Fibroblast of lung (primary cell): ENCODE data around the gene PHF3. TPM values are rescaled to one million over a fixed set of nuclear protein-coding genes. Genes with fewer than 3 reads are reported as not detected.

Source experiments
- DNase-seq, 2 donors: peaks; one replicate each; pipeline versions ENCODE4 v3.0.0 to v3.0.0-alpha.2; 2010; ENCODE audit warnings: low read depth in 2 of 2
- H2AFZ ChIP-seq: 2 replicates; pipeline ENCODE4 v1.5.1; 2012; ENCODE audit warnings: low read length, control low read depth, inconsistent platforms
- H3K27ac ChIP-seq: 2 replicates; pipeline ENCODE4 v1.5.1; 2011; ENCODE audit warnings: low read length, control low read depth; ENCODE audit not compliant: insufficient read depth
- H3K27me3 ChIP-seq: 2 replicates; pipeline ENCODE4 v1.5.1; 2011; ENCODE audit warnings: mild to moderate bottlenecking, low read length; ENCODE audit not compliant: control insufficient read depth, insufficient read depth
- H3K36me3 ChIP-seq: 2 replicates; pipeline ENCODE4 v1.5.1; 2011; ENCODE audit warnings: low read length; ENCODE audit not compliant: control insufficient read depth, insufficient read depth
- H3K4me1 ChIP-seq: 2 replicates; pipeline ENCODE4 v1.5.1; 2011; ENCODE audit warnings: low read length; ENCODE audit not compliant: control insufficient read depth, insufficient read depth; ENCODE audit errors: extremely low read depth
- H3K4me2 ChIP-seq: 2 replicates; pipeline ENCODE4 v1.5.1; 2011; ENCODE audit warnings: low read length, control low read depth; ENCODE audit not compliant: insufficient read depth; ENCODE audit errors: extremely low read depth
- H3K4me3 ChIP-seq, 4 experiments: fragments of 200-600 bp in 1 of 4; sonication (generic) in 1 of 4; replicated peaks in 1 of 4; 2 replicates each; pipeline ENCODE4 v1.5.1; 2011 to 2016; ENCODE audit warnings: low read length in 4 of 4, low read depth in 3 of 4, mild to moderate bottlenecking in 3 of 4, control low read depth in 2 of 4, inconsistent platforms in 1 of 4, mixed read lengths in 1 of 4; ENCODE audit not compliant: insufficient read depth in 1 of 4; ENCODE audit errors: control extremely low read depth in 1 of 4
- H3K79me2 ChIP-seq: 2 replicates; pipeline ENCODE4 v1.5.1; 2012; ENCODE audit warnings: mild to moderate bottlenecking, low read length, inconsistent platforms; ENCODE audit not compliant: control insufficient read depth, insufficient read depth
- H3K9ac ChIP-seq: 2 replicates; pipeline ENCODE4 v1.5.1; 2011; ENCODE audit warnings: mild to moderate bottlenecking, low read length, control low read depth; ENCODE audit not compliant: insufficient read depth
- H3K9me3 ChIP-seq: 2 replicates; pipeline ENCODE4 v1.5.1; 2012; ENCODE audit warnings: low read depth, low read length; ENCODE audit not compliant: control insufficient read depth, insufficient read depth
- H4K20me1 ChIP-seq: 2 replicates; pipeline ENCODE4 v1.5.1; 2011; ENCODE audit warnings: low read length; ENCODE audit not compliant: control insufficient read depth, insufficient read depth; ENCODE audit errors: extremely low read depth
- EZH2 ChIP-seq: IDR thresholded peaks from 2 replicates; pipeline ENCODE4 v1.5.1; 2012; ENCODE audit warnings: low read length, control low read depth, mild to moderate bottlenecking; ENCODE audit errors: missing control alignments
- polyA plus RNA-seq, 2 donors: library from polyadenylated mRNA; depleted of rRNA in 1 of 2; stranded (reverse) in 1 of 2; unstranded in 1 of 2; fragments of >200 nt; gene quantifications; 2 replicates each; pipeline ENCODE4 v1.2.1, GENCODE V29; 2011 to 2012; ENCODE audit warnings: missing spikeins in 1 of 2
- total RNA-seq: library from RNA; depleted of rRNA; stranded (reverse); fragments of >200 nt; gene quantifications from 2 replicates; pipeline ENCODE4 v1.2.1, GENCODE V29; 2014
- TF ChIP-seq, protein P1 (sequence below), 2 donors: IDR thresholded peaks in 1 of 2; conservative IDR thresholded peaks in 1 of 2; 1 replicate in 1 of 2; 2 replicates in 1 of 2; pipeline ENCODE4 v1.5.1; 2011 to 2012; ENCODE audit warnings: low read length in 2 of 2, control low read depth in 1 of 2, inconsistent platforms in 1 of 2, low read depth in 1 of 2, mild to moderate bottlenecking in 1 of 2

The PHF3 gene
- total and polyA plus RNA-seq, 2 donors (not counting 1 experiment from before 2014, with no cell fraction given): 22.2 to 71.5 TPM

DNA sequence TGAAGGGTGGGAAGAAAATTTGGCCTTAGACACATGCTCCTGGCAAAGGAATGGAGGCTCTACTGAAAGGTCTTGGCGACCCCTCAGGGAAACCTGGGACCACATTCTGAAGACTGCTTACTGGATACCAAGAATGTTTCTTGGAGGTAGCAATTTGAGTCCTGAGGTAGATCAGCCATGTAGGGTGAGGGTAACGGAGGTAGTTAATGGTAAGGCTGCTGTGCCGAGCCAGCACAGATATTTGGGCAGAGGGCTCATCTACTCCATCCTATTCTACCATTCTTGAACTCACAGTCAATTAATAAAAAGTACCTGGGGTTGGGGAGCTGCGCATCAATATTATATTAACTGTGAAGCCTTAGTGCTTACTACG is 401 bp upstream of the PHF3 start:
- Histone ChIP-seq H3K4me2 (peak overlapping the region; percentile 87), H3K4me3 (peak overlapping the region; percentile 56 to 85 (median 68)), H3K27ac (no peak overlapping the region), H4K20me1 (peaks cover 5% of the 10 kb centered on the region), H3K9ac (peak overlapping the region; percentile 94), H3K4me1 (peaks cover 8% of the 10 kb centered on the region), H3K27me3 (peaks cover 6% of the 10 kb centered on the region), H3K79me2 (peaks cover 37% of the 10 kb centered on the region), H2AFZ (peak overlapping the region; percentile 84), H3K9me3 (no peaks in the 10 kb centered on the region), H3K36me3 (no peaks in the 10 kb centered on the region)
- TF ChIP-seq EZH2: no peak
- TF ChIP-seq, protein P1, sequence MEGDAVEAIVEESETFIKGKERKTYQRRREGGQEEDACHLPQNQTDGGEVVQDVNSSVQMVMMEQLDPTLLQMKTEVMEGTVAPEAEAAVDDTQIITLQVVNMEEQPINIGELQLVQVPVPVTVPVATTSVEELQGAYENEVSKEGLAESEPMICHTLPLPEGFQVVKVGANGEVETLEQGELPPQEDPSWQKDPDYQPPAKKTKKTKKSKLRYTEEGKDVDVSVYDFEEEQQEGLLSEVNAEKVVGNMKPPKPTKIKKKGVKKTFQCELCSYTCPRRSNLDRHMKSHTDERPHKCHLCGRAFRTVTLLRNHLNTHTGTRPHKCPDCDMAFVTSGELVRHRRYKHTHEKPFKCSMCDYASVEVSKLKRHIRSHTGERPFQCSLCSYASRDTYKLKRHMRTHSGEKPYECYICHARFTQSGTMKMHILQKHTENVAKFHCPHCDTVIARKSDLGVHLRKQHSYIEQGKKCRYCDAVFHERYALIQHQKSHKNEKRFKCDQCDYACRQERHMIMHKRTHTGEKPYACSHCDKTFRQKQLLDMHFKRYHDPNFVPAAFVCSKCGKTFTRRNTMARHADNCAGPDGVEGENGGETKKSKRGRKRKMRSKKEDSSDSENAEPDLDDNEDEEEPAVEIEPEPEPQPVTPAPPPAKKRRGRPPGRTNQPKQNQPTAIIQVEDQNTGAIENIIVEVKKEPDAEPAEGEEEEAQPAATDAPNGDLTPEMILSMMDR (conservative IDR thresholded peaks at IDR 0.05 in 1 of 2, IDR thresholded peaks at IDR 0.05 in 1 of 2; ENCODE audit: low read depth in 1 of 2, low read length in 2 of 2): no peak
- no peak for DNase-seq

DNA sequence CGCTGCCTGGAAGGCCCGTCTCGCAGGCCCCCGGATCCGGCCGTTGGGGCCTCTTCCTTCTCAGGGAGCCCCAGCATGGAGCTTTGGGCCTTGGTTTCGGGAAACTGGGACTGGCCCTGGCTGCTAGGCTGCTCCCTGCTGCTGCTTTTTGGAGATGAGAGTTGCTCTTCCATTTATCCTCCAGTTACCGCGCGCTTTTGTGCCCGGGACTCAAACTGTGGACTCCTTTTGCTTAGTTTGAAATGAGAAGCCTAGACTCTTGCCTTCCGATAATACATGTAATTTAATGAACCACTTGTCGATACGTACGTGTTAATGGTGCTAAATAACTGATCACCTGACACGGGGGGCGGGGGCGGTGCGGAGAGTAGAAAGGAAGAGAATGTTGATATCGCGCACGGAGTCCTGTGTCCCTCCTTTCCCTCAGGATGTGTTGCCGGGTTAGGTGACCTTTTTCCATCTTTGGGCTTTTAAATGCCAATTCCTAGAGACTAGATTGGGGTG is 968 bp downstream of the PHF3 start:
- Histone ChIP-seq H3K9me3 (no peaks in the 10 kb centered on the region), H3K4me3 (peak overlapping the region; percentile 56 to 85 (median 74)), H3K79me2 (peaks cover 50% of the 10 kb centered on the region), H3K36me3 (no peaks in the 10 kb centered on the region), H4K20me1 (peaks cover 5% of the 10 kb centered on the region), H3K4me2 (peak overlapping the region; percentile 64), H3K27me3 (peaks cover 4% of the 10 kb centered on the region), H3K9ac (peak overlapping the region; percentile 94), H3K27ac (peak overlapping the region; percentile 88), H3K4me1 (peaks cover 10% of the 10 kb centered on the region), H2AFZ (peak overlapping the region; percentile 28)
- TF ChIP-seq EZH2: no peak
- TF ChIP-seq, protein P1 (conservative IDR thresholded peaks at IDR 0.05 in 1 of 2, IDR thresholded peaks at IDR 0.05 in 1 of 2; ENCODE audit: low read depth in 1 of 2, low read length in 2 of 2): no peak
- peak; percentile 36 to 42 for DNase-seq

DNA sequence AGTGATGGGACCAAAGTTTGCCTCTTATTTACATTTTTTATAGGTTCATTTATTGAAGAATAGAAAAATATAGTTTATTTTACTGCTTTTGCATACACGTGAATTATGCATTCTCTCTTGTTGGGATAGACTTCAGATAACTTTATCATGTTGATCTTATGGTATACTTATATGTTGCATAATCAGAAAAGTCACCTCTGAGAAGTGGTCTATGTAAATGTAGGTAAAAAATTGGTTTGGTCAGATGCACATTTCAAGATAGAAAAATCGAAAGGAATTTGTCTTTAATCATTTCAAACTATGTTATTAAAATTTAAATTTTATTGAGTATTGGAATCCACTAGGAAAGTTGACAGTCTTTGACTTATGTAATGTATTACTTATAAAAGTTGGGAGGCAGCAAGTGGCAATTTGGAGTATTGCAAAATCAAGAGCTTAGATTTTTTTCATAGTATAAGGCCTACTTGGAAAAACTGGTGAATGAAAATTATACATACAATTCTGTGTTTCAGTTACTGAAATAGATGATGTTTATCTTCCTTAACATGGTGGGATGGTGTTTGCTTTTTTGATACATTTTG is 2.4 kb downstream of the PHF3 start:
- H3K4me2 ChIP-seq: peak overlapping the region; percentile 64
- no peak overlapping the region for H3K9ac ChIP-seq
- no peaks in the 10 kb centered on the region for H3K27me3 ChIP-seq
- H3K27ac ChIP-seq: no peak overlapping the region
- H3K9me3 ChIP-seq: no peaks in the 10 kb centered on the region
- peaks cover 5% of the 10 kb centered on the region for H4K20me1 ChIP-seq
- peaks cover 64% of the 10 kb centered on the region for H3K79me2 ChIP-seq
- DNase-seq: peak; percentile 6 to 31
- H3K36me3 ChIP-seq: no peaks in the 10 kb centered on the region
- H3K4me3 ChIP-seq: peak overlapping the region; percentile 56 to 85 (median 74)
- TF ChIP-seq EZH2: no peak
- TF ChIP-seq, protein P1 (conservative IDR thresholded peaks at IDR 0.05 in 1 of 2, IDR thresholded peaks at IDR 0.05 in 1 of 2; ENCODE audit: low read depth in 1 of 2, low read length in 2 of 2): no peak
- peaks cover 10% of the 10 kb centered on the region for H3K4me1 ChIP-seq
- H2AFZ ChIP-seq: no peak overlapping the region
